Mucosa of rectum (tissue), 2 donors: ENCODE measurements around the gene SH3D19.
A peak's percentile ranks its signal among the peaks of the same experiment; 100 is the strongest.

Source experiments
- H3K27ac ChIP-seq, 2 donors: one replicate each; pipeline ENCODE4 v1.7.0; 2013; ENCODE audit warnings: inconsistent platforms in 2 of 2, low read depth in 2 of 2, low read length in 2 of 2
- H3K27me3 ChIP-seq, 2 donors: one replicate each; pipeline ENCODE4 v1.7.0; 2013; ENCODE audit warnings: low read length in 2 of 2; ENCODE audit not compliant: control insufficient read depth in 2 of 2, insufficient read depth in 2 of 2
- H3K36me3 ChIP-seq, 2 donors: one replicate each; pipeline ENCODE4 v1.7.0; 2013; ENCODE audit warnings: low read length in 2 of 2; ENCODE audit not compliant: control insufficient read depth in 2 of 2, insufficient read depth in 2 of 2
- H3K4me1 ChIP-seq, 2 donors: one replicate each; pipeline ENCODE4 v1.7.0; 2013; ENCODE audit warnings: low read length in 2 of 2, mild to moderate bottlenecking in 1 of 2; ENCODE audit not compliant: control insufficient read depth in 2 of 2, insufficient read depth in 2 of 2
- H3K4me3 ChIP-seq, 2 donors: one replicate each; pipeline ENCODE4 v1.7.0; 2013; ENCODE audit warnings: low read length in 2 of 2
- H3K9ac ChIP-seq, 2 donors: one replicate each; pipeline ENCODE4 v1.7.0; 2013; ENCODE audit warnings: low read length in 2 of 2, low read depth in 1 of 2, mild to moderate bottlenecking in 1 of 2
- H3K9me3 ChIP-seq, 2 donors: one replicate each; pipeline ENCODE4 v1.7.0; 2013; ENCODE audit warnings: low read length in 2 of 2; ENCODE audit not compliant: control insufficient read depth in 2 of 2
- donor health status: healthy.
- donor health status: Normal muscosa, but diverticular disease.

SH3D19 gene

GRCh38 chr4:151344948-151345347 lies 19.5 kb upstream of the SH3D19 start:
- Histone ChIP-seq H3K9me3 (no peaks in the 10 kb centered on the region), H3K27me3 (no peaks in the 10 kb centered on the region), H3K27ac (no peak overlapping the region), H3K4me3 (no peak overlapping the region), H3K36me3 (no peaks in the 10 kb centered on the region), H3K4me1 (peaks cover 7 to 24% of the 10 kb centered on the region in 2 donors), H3K9ac (no peak overlapping the region)

- Histone ChIP-seq H3K4me1 (peaks cover 2 to 25% of the 10 kb centered on the region in 2 donors), H3K27ac (peak overlapping the region; percentile 77 to 86), H3K27me3 (no peaks in the 10 kb centered on the region), H3K4me3 (peak overlapping the region in 1 of 2 donors; percentile 22), H3K9me3 (no peaks in the 10 kb centered on the region), H3K9ac (peak overlapping the region in 1 of 2 donors; percentile 24), H3K36me3 (no peaks in the 10 kb centered on the region)
Observed at GRCh38 chr4:151340751-151341385, 15.5 kb upstream of the SH3D19 start.

GRCh38 chr4:151339467-151339866 lies 14.1 kb upstream of the SH3D19 start:
- peak overlapping the region in 1 of 2 donors; percentile 10 for H3K27ac ChIP-seq
- peaks cover 2 to 25% of the 10 kb centered on the region in 2 donors for H3K4me1 ChIP-seq
- no peaks in the 10 kb centered on the region for H3K9me3 ChIP-seq
- no peaks in the 10 kb centered on the region for H3K27me3 ChIP-seq
- H3K4me3 ChIP-seq = no peak overlapping the region
- H3K36me3 ChIP-seq = no peaks in the 10 kb centered on the region
- H3K9ac ChIP-seq = no peak overlapping the region

- Histone ChIP-seq H3K4me3 (no peak overlapping the region), H3K9me3 (no peaks in the 10 kb centered on the region), H3K9ac (no peak overlapping the region), H3K36me3 (no peaks in the 10 kb centered on the region), H3K4me1 (peaks cover 2 to 35% of the 10 kb centered on the region in 2 donors), H3K27ac (peak overlapping the region; percentile 12 to 73), H3K27me3 (no peaks in the 10 kb centered on the region)
Observed at GRCh38 chr4:151331276-151332042, 6.1 kb upstream of the SH3D19 start.

GRCh38 chr4:151329217-151330007 lies 4.0 kb upstream of the SH3D19 start:
- Histone ChIP-seq H3K4me1 (peaks cover 5 to 39% of the 10 kb centered on the region in 2 donors), H3K36me3 (no peaks in the 10 kb centered on the region), H3K27ac (peak overlapping the region; percentile 81), H3K4me3 (no peak overlapping the region), H3K9me3 (no peaks in the 10 kb centered on the region), H3K27me3 (no peaks in the 10 kb centered on the region), H3K9ac (no peak overlapping the region)

GRCh38 chr4:151325949-151326246 lies 493 bp upstream of the SH3D19 start:
- H3K4me1 ChIP-seq = peaks cover 19 to 55% of the 10 kb centered on the region in 2 donors
- H3K9me3 ChIP-seq = no peaks in the 10 kb centered on the region
- peak overlapping the region; percentile 93 to 95 for H3K27ac ChIP-seq
- H3K27me3 ChIP-seq = no peaks in the 10 kb centered on the region
- peak overlapping the region; percentile 63 to 87 for H3K4me3 ChIP-seq
- H3K36me3 ChIP-seq = no peaks in the 10 kb centered on the region
- H3K9ac ChIP-seq = peak overlapping the region; percentile 79 to 94

- Histone ChIP-seq H3K36me3 (no peaks in the 10 kb centered on the region), H3K27ac (peak overlapping the region; percentile 93 to 95), H3K27me3 (no peaks in the 10 kb centered on the region), H3K9ac (peak overlapping the region; percentile 79 to 94), H3K4me1 (peaks cover 19 to 55% of the 10 kb centered on the region in 2 donors), H3K4me3 (peak overlapping the region; percentile 63 to 87), H3K9me3 (no peaks in the 10 kb centered on the region)
Observed at GRCh38 chr4:151324752-151325110, 674 bp downstream of the SH3D19 start.

- Histone ChIP-seq H3K9me3 (no peaks in the 10 kb centered on the region), H3K36me3 (no peaks in the 10 kb centered on the region), H3K27me3 (no peaks in the 10 kb centered on the region), H3K4me3 (peak overlapping the region; percentile 63 to 87), H3K27ac (peak overlapping the region; percentile 93 to 95), H3K9ac (peak overlapping the region; percentile 60 to 94), H3K4me1 (peaks cover 19 to 53% of the 10 kb centered on the region in 2 donors)
Observed at GRCh38 chr4:151324124-151324751, 1.2 kb downstream of the SH3D19 start.

GRCh38 chr4:151323667-151324066 lies 1.7 kb downstream of the SH3D19 start:
- Histone ChIP-seq H3K27ac (peak overlapping the region; percentile 93 to 95), H3K9me3 (no peaks in the 10 kb centered on the region), H3K27me3 (no peaks in the 10 kb centered on the region), H3K9ac (peak overlapping the region; percentile 60 to 94), H3K4me1 (peaks cover 19 to 50% of the 10 kb centered on the region in 2 donors), H3K36me3 (no peaks in the 10 kb centered on the region), H3K4me3 (peak overlapping the region; percentile 63 to 87)
